OCI-LY1 (cell line): ENCODE data around the gene PRM1.

ENCODE experiments used
- H2AFZ ChIP-seq: fragments of 200-600 bp; sonication (generic), shearing (Covaris generic); 2 replicates; pipeline ENCODE4 v1.6.0; 2014; ENCODE audit warnings: antibody characterized with exemption, mild to moderate bottlenecking, low read length
- H3F3A ChIP-seq: fragments of 200-600 bp; sonication (generic), shearing (Covaris generic); 2 replicates; pipeline ENCODE4 v1.6.0; 2014; ENCODE audit warnings: mild to moderate bottlenecking, antibody characterized with exemption, low read length, moderate library complexity; ENCODE audit not compliant: insufficient read depth
- H3K27ac ChIP-seq: fragments of 200-600 bp; sonication (generic); 2 replicates; pipeline ENCODE4 v1.5.1; 2014; ENCODE audit warnings: low read length, mixed run types, mild to moderate bottlenecking, low read depth; ENCODE audit not compliant: poor library complexity, severe bottlenecking
- H3K27me3 ChIP-seq: fragments of 200-600 bp; sonication (generic); 2 replicates; pipeline ENCODE4 v1.6.0; 2014; ENCODE audit warnings: antibody characterized with exemption, mild to moderate bottlenecking, low read length, moderate library complexity; ENCODE audit not compliant: insufficient read depth
- H3K36me3 ChIP-seq: fragments of 200-600 bp; sonication (generic); 2 replicates; pipeline ENCODE4 v1.6.1; 2014; ENCODE audit warnings: mild to moderate bottlenecking, antibody characterized with exemption, low read length, moderate library complexity, mixed read lengths; ENCODE audit not compliant: insufficient read depth
- H3K4me1 ChIP-seq: fragments of 200-600 bp; sonication (generic); 2 replicates; pipeline ENCODE4 v1.5.1; 2014; ENCODE audit warnings: mild to moderate bottlenecking, low read length, moderate library complexity; ENCODE audit not compliant: insufficient read depth, severe bottlenecking
- H3K4me2 ChIP-seq: fragments of 200-600 bp; sonication (generic), shearing (Covaris generic); 2 replicates; pipeline ENCODE4 v1.6.1; 2014; ENCODE audit warnings: low read length
- H3K4me3 ChIP-seq: fragments of 200-600 bp; sonication (generic); 2 replicates; pipeline ENCODE4 v1.5.1; 2014; ENCODE audit warnings: low read length, low read depth, mild to moderate bottlenecking, mixed read lengths; ENCODE audit not compliant: poor library complexity, severe bottlenecking
- H3K79me2 ChIP-seq: fragments of 200-600 bp; shearing (Covaris generic); 2 replicates; pipeline ENCODE4 v1.6.1; 2016; ENCODE audit warnings: mixed run types, low read length, mixed read lengths; ENCODE audit not compliant: insufficient read depth
- H3K9ac ChIP-seq: fragments of 200-600 bp; sonication (generic), shearing (Covaris generic); 2 replicates; pipeline ENCODE4 v1.6.1; 2014; ENCODE audit warnings: mild to moderate bottlenecking, low read length, mixed read lengths
- H3K9me2 ChIP-seq: fragments of 200-600 bp; sonication (generic), shearing (Covaris generic); 2 replicates; pipeline ENCODE4 v1.6.1; 2014; ENCODE audit warnings: low read depth, mild to moderate bottlenecking, low read length, mixed read lengths
- H3K9me3 ChIP-seq: fragments of 200-600 bp; shearing (Covaris generic); 2 replicates; pipeline ENCODE4 v1.6.1; 2014; ENCODE audit warnings: low read length, mixed read lengths
- H4K20me1 ChIP-seq: fragments of 200-600 bp; sonication (generic), shearing (Covaris generic); 2 replicates; pipeline ENCODE4 v1.6.0; 2016; ENCODE audit warnings: mild to moderate bottlenecking, low read length; ENCODE audit not compliant: insufficient read depth
- EZH2 ChIP-seq: fragments of 200-600 bp; sonication (generic), shearing (Covaris generic); IDR thresholded peaks from 2 replicates; pipeline ENCODE4 v1.8.0; 2017; ENCODE audit warnings: borderline replicate concordance, mixed run types, mild to moderate bottlenecking, antibody characterized with exemption, low read length, moderate library complexity, mixed read lengths
- TF ChIP-seq, protein P1 (sequence below): fragments of 200-600 bp; sonication (generic), shearing (Covaris generic); IDR thresholded peaks from 2 replicates; pipeline ENCODE4 v1.5.1; 2017; ENCODE audit warnings: mild to moderate bottlenecking, antibody characterized with exemption, low read length, moderate library complexity, mixed read lengths

The PRM1 gene

DNA sequence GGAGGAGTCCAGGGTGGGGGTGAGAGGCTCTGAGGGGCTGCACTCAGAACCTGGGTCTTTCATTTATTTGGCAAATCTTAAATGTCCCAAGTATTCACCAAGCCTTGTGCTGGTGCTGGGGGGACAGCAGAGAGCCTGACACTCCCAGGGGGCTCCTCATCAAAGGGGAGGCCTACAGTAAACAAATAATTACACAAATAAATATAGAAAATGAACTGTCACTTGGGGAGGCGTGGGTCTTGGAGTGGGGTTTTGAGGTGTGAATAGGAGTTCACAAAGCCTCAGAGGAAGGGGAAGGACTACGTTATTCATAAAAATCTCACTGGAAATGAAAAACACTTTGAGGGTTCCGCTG lies 15.2 kb upstream of the PRM1 start:
- peak overlapping the region; percentile 62; the same call in 1 of the 2 replicates for H3K4me2 ChIP-seq
- no peak overlapping the region for H2AFZ ChIP-seq

DNA sequence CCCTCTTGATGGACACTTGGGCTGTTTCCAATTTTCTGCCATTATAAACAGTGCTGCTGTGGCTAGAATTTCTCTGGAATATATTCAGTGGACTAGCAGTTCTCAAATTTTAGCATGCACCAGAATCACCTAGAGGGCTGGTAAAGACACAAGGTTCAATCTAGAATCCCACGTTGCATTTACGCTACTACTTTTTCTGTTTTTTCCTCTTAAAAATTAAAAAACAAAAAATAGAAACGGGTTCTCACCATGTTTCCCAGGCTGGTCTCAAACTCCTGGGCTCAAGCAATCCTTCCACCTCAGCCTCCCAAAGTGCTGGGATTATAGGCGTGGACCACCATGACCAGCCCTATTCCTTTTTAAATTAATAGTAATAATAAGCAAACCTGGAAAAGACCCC lies 14.5 kb upstream of the PRM1 start:
- Histone ChIP-seq H4K20me1 (no peaks in the 10 kb centered on the region), H3K9me3 (no peaks in the 10 kb centered on the region), H3K9ac (peak overlapping the region; percentile 59; the same call in 1 of the 2 replicates), H3K79me2 (no peaks in the 10 kb centered on the region), H3K4me2 (no peak overlapping the region; the same call in 1 of the 2 replicates), H3F3A (peaks cover 8% of the 10 kb centered on the region), H3K9me2 (no peaks in the 10 kb centered on the region), H3K4me3 (no peak overlapping the region), H3K4me1 (peaks cover 76% of the 10 kb centered on the region), H3K27me3 (no peaks in the 10 kb centered on the region), H3K27ac (peak overlapping the region; percentile 98), H3K36me3 (no peaks in the 10 kb centered on the region), H2AFZ (no peak overlapping the region)
- no peak for TF ChIP-seq EZH2
- TF ChIP-seq, protein P1, sequence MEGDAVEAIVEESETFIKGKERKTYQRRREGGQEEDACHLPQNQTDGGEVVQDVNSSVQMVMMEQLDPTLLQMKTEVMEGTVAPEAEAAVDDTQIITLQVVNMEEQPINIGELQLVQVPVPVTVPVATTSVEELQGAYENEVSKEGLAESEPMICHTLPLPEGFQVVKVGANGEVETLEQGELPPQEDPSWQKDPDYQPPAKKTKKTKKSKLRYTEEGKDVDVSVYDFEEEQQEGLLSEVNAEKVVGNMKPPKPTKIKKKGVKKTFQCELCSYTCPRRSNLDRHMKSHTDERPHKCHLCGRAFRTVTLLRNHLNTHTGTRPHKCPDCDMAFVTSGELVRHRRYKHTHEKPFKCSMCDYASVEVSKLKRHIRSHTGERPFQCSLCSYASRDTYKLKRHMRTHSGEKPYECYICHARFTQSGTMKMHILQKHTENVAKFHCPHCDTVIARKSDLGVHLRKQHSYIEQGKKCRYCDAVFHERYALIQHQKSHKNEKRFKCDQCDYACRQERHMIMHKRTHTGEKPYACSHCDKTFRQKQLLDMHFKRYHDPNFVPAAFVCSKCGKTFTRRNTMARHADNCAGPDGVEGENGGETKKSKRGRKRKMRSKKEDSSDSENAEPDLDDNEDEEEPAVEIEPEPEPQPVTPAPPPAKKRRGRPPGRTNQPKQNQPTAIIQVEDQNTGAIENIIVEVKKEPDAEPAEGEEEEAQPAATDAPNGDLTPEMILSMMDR, result no peak

More for the DNA sequence above, 15.2 kb upstream of the PRM1 start:
- H3K4me1 ChIP-seq, result peaks cover 76% of the 10 kb centered on the region
- H3K4me3 ChIP-seq, result no peak overlapping the region
- H3K27me3 ChIP-seq, result no peaks in the 10 kb centered on the region
- H4K20me1 ChIP-seq, result no peaks in the 10 kb centered on the region
- peak overlapping the region; percentile 98 for H3K27ac ChIP-seq
- TF ChIP-seq, protein P1, result no peak
- TF ChIP-seq EZH2, result no peak
- no peaks in the 10 kb centered on the region for H3K79me2 ChIP-seq
- H3F3A ChIP-seq, result peaks cover 8% of the 10 kb centered on the region
- H3K9ac ChIP-seq, result peak overlapping the region; percentile 59; the same call in 1 of the 2 replicates
- H3K36me3 ChIP-seq, result no peaks in the 10 kb centered on the region
- no peaks in the 10 kb centered on the region for H3K9me2 ChIP-seq
- H3K9me3 ChIP-seq, result no peaks in the 10 kb centered on the region

DNA sequence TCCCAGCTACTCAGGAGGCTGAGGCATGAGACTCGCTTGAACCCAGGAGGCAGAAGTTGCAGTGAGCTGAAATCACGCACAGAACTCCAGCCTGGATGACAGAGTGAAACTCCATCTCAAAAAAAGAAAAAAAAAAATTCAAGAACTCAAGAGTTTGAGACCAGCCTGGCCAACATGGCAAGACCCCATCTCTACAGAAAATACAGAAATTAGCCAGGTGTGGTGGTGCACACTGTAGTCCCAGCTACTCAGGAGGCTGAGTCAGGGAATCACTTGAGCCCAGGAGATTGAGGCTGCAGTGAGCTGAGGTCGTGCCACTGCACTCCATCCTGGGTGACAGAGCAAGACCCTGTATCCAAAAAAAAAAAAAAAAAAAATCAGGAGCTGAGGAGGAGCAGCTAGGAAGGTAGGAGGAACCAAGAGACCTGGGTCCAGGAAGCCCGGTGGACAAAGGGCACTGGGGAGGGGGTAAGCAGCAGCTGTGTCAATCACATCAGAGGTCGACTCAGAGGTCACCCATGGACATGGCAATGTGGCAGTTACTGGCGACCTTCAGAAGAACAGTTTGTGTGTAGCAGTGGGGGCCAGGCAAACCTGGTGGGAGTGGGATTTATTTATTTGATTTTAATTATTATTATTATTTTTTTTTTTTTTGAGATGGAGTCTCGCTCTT lies 11.1 kb upstream of the PRM1 start:
- Histone ChIP-seq H3K27ac (no peak overlapping the region), H3K4me1 (peaks cover 46% of the 10 kb centered on the region)
- no peak for TF ChIP-seq EZH2
- TF ChIP-seq, protein P1, result no peak

More for the DNA sequence above, 11.1 kb upstream of the PRM1 start:
- Histone ChIP-seq H3F3A (peaks cover 4% of the 10 kb centered on the region), H3K36me3 (no peaks in the 10 kb centered on the region), H3K79me2 (no peaks in the 10 kb centered on the region), H3K4me2 (no peak overlapping the region), H3K9me3 (no peaks in the 10 kb centered on the region), H3K9ac (no peak overlapping the region), H3K4me3 (no peak overlapping the region), H4K20me1 (no peaks in the 10 kb centered on the region), H3K9me2 (no peaks in the 10 kb centered on the region), H3K27me3 (no peaks in the 10 kb centered on the region), H2AFZ (no peak overlapping the region)
